ENCODE measurements around the gene RMC1. TPM values are rescaled to one million over a fixed set of nuclear protein-coding genes. Genes with fewer than 3 reads are reported as not detected.

The RMC1 gene
- total RNA-seq, 1 experiment from 2014 or later, result 38.4 TPM

DNA sequence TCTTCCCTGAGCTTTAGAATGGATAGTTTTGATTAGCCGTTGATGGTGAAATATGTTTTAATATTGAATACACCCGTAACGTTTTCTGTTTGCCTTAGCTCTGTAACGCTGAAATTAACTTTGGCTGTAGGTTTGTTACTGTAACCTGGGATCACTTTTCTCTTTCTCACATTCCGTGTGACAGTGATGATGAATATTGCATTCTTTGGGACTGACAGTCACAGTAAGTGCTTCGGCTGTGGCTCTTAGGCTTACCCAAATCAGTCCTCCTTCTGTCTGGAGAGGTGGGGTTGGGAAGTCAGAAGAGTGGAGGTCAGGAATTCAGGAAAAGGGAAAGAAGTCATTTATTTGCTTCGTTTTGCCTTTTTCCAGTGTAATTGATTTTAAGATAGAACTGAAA lies 18.0 kb downstream of the RMC1 start (continued):
- no peak for TF ChIP-seq ELF1 (IDR thresholded peaks at IDR 0.05; ENCODE audit: borderline replicate concordance, low read depth)

DNA sequence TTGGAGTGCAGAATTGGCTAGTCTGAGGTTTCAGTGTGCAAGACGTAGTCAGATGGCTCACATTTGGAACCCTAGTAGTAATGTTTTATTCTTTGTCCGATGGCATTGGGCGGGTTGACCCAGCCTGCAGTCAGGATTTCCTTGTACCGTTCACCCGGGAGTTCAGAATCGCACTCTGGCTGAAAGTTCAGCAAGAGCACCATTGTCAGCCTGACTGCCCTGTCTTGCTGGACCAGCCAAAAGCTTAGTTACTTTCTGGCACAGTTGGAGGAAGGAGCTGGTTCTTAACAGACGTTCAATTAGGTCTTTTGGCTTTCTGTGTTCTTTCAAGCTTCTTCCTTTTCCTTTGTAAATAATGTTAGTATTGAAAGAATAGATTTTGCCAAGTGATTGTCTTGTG lies 18.6 kb downstream of the RMC1 start:
- no peak overlapping the region for H3K4me3 ChIP-seq (replicated peaks in 1 of 2; ENCODE audit: low read depth in 1 of 2, low read length in 2 of 2)
- no peak overlapping the region for H2AFZ ChIP-seq (ENCODE audit: low read depth, low read length, poor library complexity, severe bottlenecking)
- peaks cover 43 to 44% of the 10 kb centered on the region in 2 experiments for H3K36me3 ChIP-seq (ENCODE audit: control insufficient read depth in 1 of 2, insufficient read depth in 2 of 2, low read length in 2 of 2)
- ATAC-seq (no peak), DNase-seq (ENCODE audit: low read depth, low spot score) (no peak)
- intact Hi-C loops (cut with micrococcal nuclease), result no loop called here
- BruUV-seq (replicated peaks), result no TSS peak
- H3K9me2 ChIP-seq (ENCODE audit: insufficient read depth), result no peaks in the 10 kb centered on the region
- H4K20me1 ChIP-seq (ENCODE audit: insufficient read depth), result no peaks in the 10 kb centered on the region
- H3K27me3 ChIP-seq (ENCODE audit: insufficient read depth, low read length), result no peaks in the 10 kb centered on the region
- RAD21 ChIA-PET (ENCODE audit: low non-redundant PET in 1 of 2, low total read pairs in 2 of 2, uncharacterized antibody in 2 of 2, unreplicated experiment in 2 of 2), result no interaction called here
- TF ChIP-seq EZH2phosphoT487 (IDR thresholded peaks at IDR 0.05; ENCODE audit: borderline replicate concordance) (no peak), EGR1 (IDR thresholded peaks at IDR 0.05; ENCODE audit: low read depth) (no peak), FOSL1 (IDR thresholded peaks at IDR 0.05; ENCODE audit: low read depth) (no peak), POLR2AphosphoS5 (IDR thresholded peaks at IDR 0.05; ENCODE audit: low read depth, low read length) (no peak), ELF1 (IDR thresholded peaks at IDR 0.05; ENCODE audit: borderline replicate concordance, low read depth) (no peak), POLR2A (IDR thresholded peaks at IDR 0.05; ENCODE audit: borderline replicate concordance, extremely low read depth, insufficient read depth, insufficient read length) (no peak), SRF (IDR thresholded peaks at IDR 0.05; ENCODE audit: low read depth) (no peak), ZFX (IDR thresholded peaks at IDR 0.05) (no peak), EZH2 (IDR thresholded peaks at IDR 0.05) (no peak), CBX3 (IDR thresholded peaks at IDR 0.05; ENCODE audit: low read depth) (no peak)
- TF ChIP-seq, protein P1, sequence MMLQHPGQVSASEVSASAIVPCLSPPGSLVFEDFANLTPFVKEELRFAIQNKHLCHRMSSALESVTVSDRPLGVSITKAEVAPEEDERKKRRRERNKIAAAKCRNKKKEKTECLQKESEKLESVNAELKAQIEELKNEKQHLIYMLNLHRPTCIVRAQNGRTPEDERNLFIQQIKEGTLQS (IDR thresholded peaks at IDR 0.05), result no peak
- TF ChIP-seq, protein P2, sequence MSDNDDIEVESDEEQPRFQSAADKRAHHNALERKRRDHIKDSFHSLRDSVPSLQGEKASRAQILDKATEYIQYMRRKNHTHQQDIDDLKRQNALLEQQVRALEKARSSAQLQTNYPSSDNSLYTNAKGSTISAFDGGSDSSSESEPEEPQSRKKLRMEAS (IDR thresholded peaks at IDR 0.05), result no peak
- TF ChIP-seq, protein P3, sequence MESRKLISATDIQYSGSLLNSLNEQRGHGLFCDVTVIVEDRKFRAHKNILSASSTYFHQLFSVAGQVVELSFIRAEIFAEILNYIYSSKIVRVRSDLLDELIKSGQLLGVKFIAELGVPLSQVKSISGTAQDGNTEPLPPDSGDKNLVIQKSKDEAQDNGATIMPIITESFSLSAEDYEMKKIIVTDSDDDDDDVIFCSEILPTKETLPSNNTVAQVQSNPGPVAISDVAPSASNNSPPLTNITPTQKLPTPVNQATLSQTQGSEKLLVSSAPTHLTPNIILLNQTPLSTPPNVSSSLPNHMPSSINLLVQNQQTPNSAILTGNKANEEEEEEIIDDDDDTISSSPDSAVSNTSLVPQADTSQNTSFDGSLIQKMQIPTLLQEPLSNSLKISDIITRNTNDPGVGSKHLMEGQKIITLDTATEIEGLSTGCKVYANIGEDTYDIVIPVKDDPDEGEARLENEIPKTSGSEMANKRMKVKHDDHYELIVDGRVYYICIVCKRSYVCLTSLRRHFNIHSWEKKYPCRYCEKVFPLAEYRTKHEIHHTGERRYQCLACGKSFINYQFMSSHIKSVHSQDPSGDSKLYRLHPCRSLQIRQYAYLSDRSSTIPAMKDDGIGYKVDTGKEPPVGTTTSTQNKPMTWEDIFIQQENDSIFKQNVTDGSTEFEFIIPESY (IDR thresholded peaks at IDR 0.05; ENCODE audit: extremely low read depth, insufficient replicate concordance, low read length), result no peak
- POLR2A ChIA-PET, result no interaction called here
- no peak overlapping the region for H3K9ac ChIP-seq (ENCODE audit: low read length)
- H3K9me3 ChIP-seq (ENCODE audit: control insufficient read depth in 1 of 2, insufficient read depth in 1 of 2, low read depth in 1 of 2, low read length in 2 of 2), result no peaks in the 10 kb centered on the region
- H3K27ac ChIP-seq (ENCODE audit: low read depth, low read length), result no peak overlapping the region
- CTCF ChIA-PET, result no interaction called here
- no peak overlapping the region for H3K4me2 ChIP-seq (ENCODE audit: low read length)
- no peaks in the 10 kb centered on the region for H3K79me2 ChIP-seq (ENCODE audit: insufficient read depth, low read length)
- H3K4me1 ChIP-seq (ENCODE audit: control insufficient read depth in 1 of 2, insufficient read depth in 2 of 2, low read length in 2 of 2), result no peaks in the 10 kb centered on the region

Data from HCT116 (cell line).